HFFc6 (cell line): ENCODE results near the gene GMEB2. TPM values are rescaled to one million over a fixed set of nuclear protein-coding genes. Genes with fewer than 3 reads are reported as not detected.

Experiments
- DNase-seq: peaks from one replicate; pipeline ENCODE4 v3.0.0-alpha.2; 2018
- H3K27ac Mint-ChIP-seq: 2 replicates; pipeline ENCODE4 v1.8.0; 2020; ENCODE audit warnings: mild to moderate bottlenecking, mixed read lengths
- H3K27me3 Mint-ChIP-seq: 2 replicates; pipeline ENCODE4 v1.8.0; 2021; ENCODE audit warnings: mild to moderate bottlenecking, moderate library complexity, mixed read lengths; ENCODE audit not compliant: insufficient read depth
- H3K36me3 Mint-ChIP-seq: 2 replicates; pipeline ENCODE4 v1.8.0; 2021; ENCODE audit warnings: low read depth, mixed read lengths
- H3K4me1 Mint-ChIP-seq: 2 replicates; pipeline ENCODE4 v1.8.0; 2020; ENCODE audit warnings: low read depth, mixed read lengths
- H3K4me3 Mint-ChIP-seq: 2 replicates; pipeline ENCODE4 v1.8.0; 2020; ENCODE audit warnings: mild to moderate bottlenecking, moderate library complexity, mixed read lengths
- H3K9me3 Mint-ChIP-seq: 2 replicates; pipeline ENCODE4 v1.8.0; 2020; ENCODE audit warnings: mild to moderate bottlenecking, mixed read lengths
- total RNA-seq, 6 experiments: library from RNA; stranded (reverse); fragmentation: NEBNext Ultra II Directional; extraction: Animal tissue kit (Norgen Biotek cat#: 25700); gene quantifications; 2 replicates in 1 of 6; 3 replicates in 5 of 6; pipeline ENCODE4 v1.2.3, GENCODE V29; 2021
- TF ChIP-seq, protein P1 (sequence below): fragments of 200-600 bp; sonication (generic); IDR thresholded peaks from 2 replicates; pipeline ENCODE4 v1.5.0; 2021; ENCODE audit warnings: antibody characterized with exemption, mild to moderate bottlenecking

The GMEB2 gene
- total RNA-seq, 6 experiments from 2014 or later, result 10.9 to 12.4 (median 12.0) TPM

GRCh38 chr20:63598479-63599395 is 28.2 kb downstream of the GMEB2 start:
- Mint-ChIP-seq H3K36me3 (peaks cover 32% of the 10 kb centered on the region), H3K9me3 (no peaks in the 10 kb centered on the region), H3K4me3 (no peak overlapping the region), H3K27ac (no peak overlapping the region), H3K27me3 (no peaks in the 10 kb centered on the region; the same call in none of the 2 replicates), H3K4me1 (peaks cover 17% of the 10 kb centered on the region; the same call in 1 of the 2 replicates)
- DNase-seq, result no peak
- TF ChIP-seq, protein P1, sequence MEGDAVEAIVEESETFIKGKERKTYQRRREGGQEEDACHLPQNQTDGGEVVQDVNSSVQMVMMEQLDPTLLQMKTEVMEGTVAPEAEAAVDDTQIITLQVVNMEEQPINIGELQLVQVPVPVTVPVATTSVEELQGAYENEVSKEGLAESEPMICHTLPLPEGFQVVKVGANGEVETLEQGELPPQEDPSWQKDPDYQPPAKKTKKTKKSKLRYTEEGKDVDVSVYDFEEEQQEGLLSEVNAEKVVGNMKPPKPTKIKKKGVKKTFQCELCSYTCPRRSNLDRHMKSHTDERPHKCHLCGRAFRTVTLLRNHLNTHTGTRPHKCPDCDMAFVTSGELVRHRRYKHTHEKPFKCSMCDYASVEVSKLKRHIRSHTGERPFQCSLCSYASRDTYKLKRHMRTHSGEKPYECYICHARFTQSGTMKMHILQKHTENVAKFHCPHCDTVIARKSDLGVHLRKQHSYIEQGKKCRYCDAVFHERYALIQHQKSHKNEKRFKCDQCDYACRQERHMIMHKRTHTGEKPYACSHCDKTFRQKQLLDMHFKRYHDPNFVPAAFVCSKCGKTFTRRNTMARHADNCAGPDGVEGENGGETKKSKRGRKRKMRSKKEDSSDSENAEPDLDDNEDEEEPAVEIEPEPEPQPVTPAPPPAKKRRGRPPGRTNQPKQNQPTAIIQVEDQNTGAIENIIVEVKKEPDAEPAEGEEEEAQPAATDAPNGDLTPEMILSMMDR, result no peak

- H3K4me3 Mint-ChIP-seq, result no peak overlapping the region
- H3K36me3 Mint-ChIP-seq, result peaks cover 34% of the 10 kb centered on the region
- H3K27me3 Mint-ChIP-seq, result no peaks in the 10 kb centered on the region; the same call in none of the 2 replicates
Measured at GRCh38 chr20:63597651-63598478, 29.0 kb downstream of the GMEB2 start.

GRCh38 chr20:63596423-63596822 is 30.5 kb downstream of the GMEB2 start:
- Mint-ChIP-seq H3K4me3 (no peak overlapping the region), H3K4me1 (peaks cover 17% of the 10 kb centered on the region; the same call in 1 of the 2 replicates), H3K36me3 (peaks cover 30% of the 10 kb centered on the region), H3K27me3 (no peaks in the 10 kb centered on the region; the same call in 1 of the 2 replicates), H3K9me3 (no peaks in the 10 kb centered on the region), H3K27ac (no peak overlapping the region)
- DNase-seq, result no peak
- TF ChIP-seq, protein P1, result no peak

More at GRCh38 chr20:63597651-63598478, 29.0 kb downstream of the GMEB2 start:
- no peak overlapping the region for H3K27ac Mint-ChIP-seq
- no peaks in the 10 kb centered on the region for H3K9me3 Mint-ChIP-seq
- TF ChIP-seq, protein P1, result no peak
- DNase-seq, result no peak
- H3K4me1 Mint-ChIP-seq, result peaks cover 17% of the 10 kb centered on the region; the same call in 1 of the 2 replicates

DNA sequence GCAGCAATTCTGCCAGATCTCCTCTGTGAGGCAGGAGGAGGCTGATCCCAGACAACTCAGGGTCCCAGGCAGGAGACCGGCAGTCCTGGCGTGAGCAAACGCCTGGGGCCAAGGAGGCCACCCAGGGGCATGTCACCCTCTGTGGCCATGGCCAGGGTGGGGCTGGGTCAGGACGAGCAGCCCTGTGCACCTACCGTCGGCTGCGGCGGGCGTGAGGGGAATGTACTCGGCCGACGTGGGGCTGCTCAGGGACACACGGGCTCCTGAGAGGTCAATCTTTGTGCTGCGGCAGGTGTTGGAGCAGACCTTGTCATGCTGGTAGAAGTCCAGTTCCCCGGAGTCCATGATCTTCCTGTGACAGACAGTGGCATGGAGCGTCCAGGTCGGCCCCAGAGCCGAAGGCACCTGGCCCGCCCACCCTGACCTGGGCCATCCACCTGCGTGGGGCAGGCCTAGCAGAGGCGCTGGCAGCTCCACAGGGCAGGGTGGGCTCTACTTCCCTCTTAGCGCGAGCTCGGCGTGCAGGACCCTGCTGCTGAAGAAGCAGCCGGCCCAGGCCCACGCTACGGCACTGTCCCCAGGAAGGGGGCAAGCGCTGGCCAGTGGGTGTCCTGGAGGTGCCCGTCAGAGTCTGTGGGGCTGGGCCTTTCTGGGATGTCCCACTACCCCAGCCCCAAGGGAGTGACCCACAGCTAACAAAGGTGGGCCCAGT is 31.3 kb downstream of the GMEB2 start:
- Mint-ChIP-seq H3K9me3 (no peaks in the 10 kb centered on the region), H3K27ac (no peak overlapping the region), H3K4me3 (no peak overlapping the region), H3K36me3 (peaks cover 28% of the 10 kb centered on the region; the same call in 1 of the 2 replicates), H3K27me3 (no peaks in the 10 kb centered on the region; the same call in 1 of the 2 replicates), H3K4me1 (peaks cover 17% of the 10 kb centered on the region; the same call in 1 of the 2 replicates)
- TF ChIP-seq, protein P1, result no peak
- no peak for DNase-seq
